Activated T-cell treated with anti-CD3 and anti-CD28 coated beads, Interleukin-2, amount 50 U/mL, for 48 hours (primary cell): ENCODE data around the gene RNFT2.

Source experiments
- DNase-seq, 2 experiments: peaks; one replicate each; pipeline ENCODE4 v3.0.0-alpha.2; 2020

The RNFT2 gene

DNA sequence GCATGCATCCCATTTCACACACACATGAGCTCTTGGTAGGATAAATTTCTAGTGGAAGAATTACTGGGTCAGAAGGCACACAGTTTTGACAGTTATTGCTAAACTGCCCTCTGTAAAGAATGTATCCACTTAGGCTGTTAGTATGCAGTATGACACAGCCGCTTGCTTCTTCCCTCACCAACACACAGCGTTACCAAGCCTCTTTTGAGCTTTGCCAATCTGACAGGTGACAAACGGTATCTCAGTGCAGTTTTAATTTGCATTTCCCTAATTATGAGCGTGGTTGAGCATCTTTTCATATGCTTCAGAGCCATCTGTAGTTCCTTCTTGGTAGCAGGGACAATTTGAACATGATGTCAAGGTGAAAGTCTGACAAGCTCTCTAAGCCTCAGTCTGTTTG, 100.2 kb downstream of the RNFT2 start:
- no peak for DNase-seq

GRCh38 chr12:116839287-116839830, 101.2 kb downstream of the RNFT2 start:
- no peak for DNase-seq

- DNase-seq, result no peak
These were observed 105.0 kb downstream of the RNFT2 start for GRCh38 chr12:116843085-116843484.

DNA sequence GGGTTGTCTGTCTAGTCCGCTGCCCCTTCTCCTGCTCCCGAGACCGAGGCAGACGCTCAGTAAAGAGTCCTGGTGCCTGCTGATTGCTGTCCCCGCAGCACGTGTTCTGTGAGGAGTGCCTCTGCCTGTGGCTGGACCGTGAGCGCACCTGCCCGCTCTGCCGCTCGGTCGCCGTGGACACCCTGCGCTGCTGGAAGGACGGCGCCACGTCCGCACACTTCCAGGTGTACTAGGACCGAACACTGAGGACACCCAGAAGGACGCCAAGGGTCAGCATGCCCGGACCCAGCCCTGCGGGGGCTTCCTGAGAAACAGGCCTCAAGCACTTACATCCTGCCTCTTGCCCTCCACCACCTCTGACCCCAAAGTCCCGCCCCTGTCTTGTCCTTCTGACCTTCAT, 111.1 kb downstream of the RNFT2 start:
- no peak for DNase-seq

DNA sequence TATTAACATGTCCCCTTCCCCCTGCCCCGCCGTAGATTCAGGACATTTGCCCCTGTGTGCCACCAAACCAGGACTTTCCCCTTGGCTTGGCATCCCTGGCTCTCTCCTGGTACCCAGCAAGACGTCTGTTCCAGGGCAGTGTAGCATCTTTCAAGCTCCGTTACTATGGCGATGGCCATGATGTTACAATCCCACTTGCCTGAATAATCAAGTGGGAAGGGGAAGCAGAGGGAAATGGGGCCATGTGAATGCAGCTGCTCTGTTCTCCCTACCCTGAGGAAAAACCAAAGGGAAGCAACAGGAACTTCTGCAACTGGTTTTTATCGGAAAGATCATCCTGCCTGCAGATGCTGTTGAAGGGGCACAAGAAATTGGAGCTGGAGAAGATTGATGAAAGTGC, 114.2 kb downstream of the RNFT2 start:
- no peak for DNase-seq

- DNase-seq, result no peak
These were observed 115.4 kb downstream of the RNFT2 start for GRCh38 chr12:116853507-116853906.

- DNase-seq, result no peak
These were observed 117.8 kb downstream of the RNFT2 start for GRCh38 chr12:116855744-116856470.

DNA sequence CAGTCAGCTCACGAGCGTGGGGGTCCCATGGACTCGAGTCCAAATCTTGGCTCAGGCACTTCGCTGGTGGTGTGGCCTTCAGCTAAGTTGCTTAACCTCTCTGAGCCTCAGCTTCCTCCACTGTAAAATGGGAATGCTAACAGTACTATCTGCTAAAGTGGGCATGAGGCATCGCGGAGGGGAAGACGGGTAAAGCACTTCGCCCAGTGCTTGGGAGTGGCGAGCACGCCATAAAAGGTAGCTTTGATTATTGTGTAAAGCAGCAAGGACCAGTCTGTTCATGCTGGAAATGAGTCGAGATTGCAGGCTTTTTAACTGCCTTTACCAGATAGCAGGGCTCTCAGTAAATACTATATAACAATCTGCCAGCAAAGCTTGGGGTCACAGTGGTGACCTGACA, 118.6 kb downstream of the RNFT2 start:
- DNase-seq, result no peak

GRCh38 chr12:116859079-116859478, 121.0 kb downstream of the RNFT2 start:
- no peak for DNase-seq

DNA sequence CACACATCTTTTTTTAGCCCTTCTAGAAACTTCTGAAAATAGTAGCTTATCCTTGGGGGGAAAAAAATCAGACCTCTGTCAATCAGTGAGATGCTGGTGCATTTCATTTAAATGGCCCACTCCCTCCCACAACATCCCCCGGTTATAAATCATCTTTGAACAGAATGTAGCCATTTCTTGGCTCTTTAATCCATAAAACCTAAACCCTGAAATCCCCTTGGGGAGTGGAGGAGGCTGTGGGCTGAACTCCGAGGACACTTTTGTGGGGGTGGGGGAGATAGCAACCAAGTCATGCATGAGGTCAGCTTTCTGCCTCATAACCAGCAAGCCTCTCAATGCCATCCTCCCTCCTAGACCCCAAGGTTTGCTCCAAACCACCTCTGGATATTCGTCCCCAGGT, 122.1 kb downstream of the RNFT2 start:
- no peak for DNase-seq

DNA sequence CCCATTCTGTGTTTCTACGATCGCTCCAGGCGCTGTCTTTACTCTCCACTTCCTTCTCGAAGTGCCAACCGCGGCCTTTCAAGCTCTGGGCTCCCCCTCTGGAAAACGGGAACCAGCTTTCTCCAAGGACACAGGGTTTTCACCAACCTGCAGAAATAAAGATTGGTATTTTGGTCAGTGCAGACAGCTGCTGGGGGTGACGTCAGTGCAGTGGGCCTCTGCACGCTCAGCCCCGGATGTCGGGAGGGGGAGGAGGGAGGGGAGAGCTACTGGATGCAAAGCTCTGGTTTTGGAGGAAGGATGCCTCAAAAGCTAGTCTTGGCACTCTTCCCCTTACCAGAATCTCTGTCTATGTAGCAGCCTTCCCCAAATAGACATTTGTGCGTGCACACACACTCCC, 123.2 kb downstream of the RNFT2 start:
- DNase-seq, result peak; percentile 24 to 37

- no peak for DNase-seq
These were observed 124.1 kb downstream of the RNFT2 start for GRCh38 chr12:116862167-116862566.

DNA sequence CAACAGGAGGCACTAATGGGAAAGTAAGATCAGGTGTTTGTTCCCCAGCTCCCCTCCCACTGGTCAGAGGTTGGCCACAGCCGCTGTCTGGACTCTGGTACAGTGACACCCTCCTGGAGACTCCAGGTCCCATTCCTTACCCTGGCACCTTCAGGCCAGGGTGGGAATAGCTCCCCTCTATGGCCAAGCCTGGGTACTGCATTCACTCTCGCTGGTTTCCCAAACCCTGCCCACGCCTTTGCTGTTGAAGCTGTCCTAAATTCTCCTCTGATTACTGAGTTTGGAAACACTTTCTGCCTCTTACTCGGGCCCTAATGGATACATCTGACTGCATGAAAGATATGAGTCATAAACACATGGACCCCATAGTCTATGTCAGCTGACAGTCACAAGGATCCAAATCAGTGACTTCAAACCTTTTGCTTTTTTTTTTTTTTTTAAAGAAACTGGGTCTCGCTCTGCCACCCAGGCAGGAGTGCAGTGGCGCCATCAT, 125.2 kb downstream of the RNFT2 start:
- DNase-seq, result peak; percentile 24 to 43

- DNase-seq, result no peak
These were observed 126.5 kb downstream of the RNFT2 start for GRCh38 chr12:116864371-116865160.

DNA sequence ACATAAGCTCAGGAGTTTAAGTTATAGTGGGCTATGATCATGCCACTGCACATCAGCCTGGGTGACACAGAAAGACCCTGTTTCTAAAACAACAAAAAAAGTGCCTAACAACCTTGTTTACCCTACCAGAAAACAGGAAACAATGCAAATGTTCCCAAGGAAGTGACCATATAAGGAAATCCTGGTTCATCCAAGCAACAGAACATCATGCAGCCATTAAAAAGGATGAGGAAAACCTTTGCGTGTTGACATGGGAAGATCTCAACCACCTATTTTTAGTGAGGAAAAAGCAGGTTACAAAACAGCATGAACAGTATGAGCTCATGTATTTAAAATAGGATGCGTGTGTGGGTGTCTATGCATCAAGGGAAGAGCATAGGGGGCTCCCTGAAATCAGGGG, 129.4 kb downstream of the RNFT2 start:
- no peak for DNase-seq

- DNase-seq, result no peak
These were observed 132.2 kb downstream of the RNFT2 start for GRCh38 chr12:116870306-116870705.

- no peak for DNase-seq
These were observed 136.3 kb downstream of the RNFT2 start for GRCh38 chr12:116874324-116874995.

GRCh38 chr12:116876151-116876869, 138.2 kb downstream of the RNFT2 start:
- no peak for DNase-seq

DNA sequence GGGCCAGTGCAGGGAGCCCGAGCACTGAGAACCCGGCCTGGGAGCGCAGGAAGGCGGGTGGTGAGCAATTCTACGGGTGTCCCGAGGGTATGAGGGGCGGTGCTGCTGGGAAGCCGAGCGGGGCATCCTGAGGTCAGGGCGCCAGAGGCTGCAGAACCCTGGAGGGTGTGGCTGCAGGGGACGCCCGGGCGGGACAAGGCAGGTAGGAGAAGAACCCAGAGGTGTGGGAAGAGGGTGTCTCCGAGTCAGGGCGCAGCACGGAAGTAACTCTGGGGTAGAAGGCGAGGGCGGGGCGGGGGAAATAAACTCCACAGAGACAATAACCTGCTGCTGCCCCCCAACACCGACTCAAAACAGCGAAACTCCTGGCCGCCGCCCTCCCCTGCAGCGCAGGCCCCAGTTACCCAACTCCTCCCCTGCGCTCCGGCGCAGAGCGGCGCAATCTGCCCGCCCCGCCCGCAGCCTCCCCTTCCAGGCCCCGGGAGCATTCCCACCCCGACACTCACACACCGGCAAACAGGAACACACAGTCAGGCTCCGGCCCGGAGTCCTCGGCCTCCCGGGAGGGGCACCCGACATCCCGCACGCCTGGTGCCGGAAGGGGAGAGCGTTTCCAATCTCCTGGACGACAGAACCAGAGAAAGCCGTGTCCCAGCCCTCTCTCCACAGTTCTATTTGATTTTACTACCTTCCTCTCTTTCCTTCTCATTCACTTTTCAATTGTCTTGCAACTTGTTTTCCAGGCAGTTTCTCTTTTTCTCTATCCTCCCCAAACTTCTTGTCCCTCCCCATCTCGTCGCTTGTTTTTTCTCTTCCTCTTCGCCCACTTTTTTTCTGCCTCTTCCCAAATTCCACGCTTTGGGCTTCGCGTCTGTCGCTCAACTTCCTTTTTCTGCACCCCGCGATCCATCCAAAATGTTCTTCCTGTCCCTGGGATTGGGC, 140.7 kb downstream of the RNFT2 start:
- peak; percentile 24 for DNase-seq

GRCh38 chr12:116879509-116880212, 141.5 kb downstream of the RNFT2 start:
- peak; percentile 29 to 42 for DNase-seq
